Stimulated activated CD8-positive, alpha-beta memory T cell treated with anti-CD3 and anti-CD28 coated beads, Interleukin-2, amount 100 ng/mL, for 1 hour (primary cell): ENCODE results near the gene PODXL.
"Not testable (repeated sequence)": the region's sequence is repeated elsewhere in the genome, so short reads cannot be mapped to it uniquely, and the experiment has no call there.

ENCODE experiments used
- DNase-seq, 2 donors: peaks; one replicate each; pipeline ENCODE4 v3.0.0-alpha.2; 2020; ENCODE audit warnings: low read depth in 2 of 2

The PODXL gene

DNA sequence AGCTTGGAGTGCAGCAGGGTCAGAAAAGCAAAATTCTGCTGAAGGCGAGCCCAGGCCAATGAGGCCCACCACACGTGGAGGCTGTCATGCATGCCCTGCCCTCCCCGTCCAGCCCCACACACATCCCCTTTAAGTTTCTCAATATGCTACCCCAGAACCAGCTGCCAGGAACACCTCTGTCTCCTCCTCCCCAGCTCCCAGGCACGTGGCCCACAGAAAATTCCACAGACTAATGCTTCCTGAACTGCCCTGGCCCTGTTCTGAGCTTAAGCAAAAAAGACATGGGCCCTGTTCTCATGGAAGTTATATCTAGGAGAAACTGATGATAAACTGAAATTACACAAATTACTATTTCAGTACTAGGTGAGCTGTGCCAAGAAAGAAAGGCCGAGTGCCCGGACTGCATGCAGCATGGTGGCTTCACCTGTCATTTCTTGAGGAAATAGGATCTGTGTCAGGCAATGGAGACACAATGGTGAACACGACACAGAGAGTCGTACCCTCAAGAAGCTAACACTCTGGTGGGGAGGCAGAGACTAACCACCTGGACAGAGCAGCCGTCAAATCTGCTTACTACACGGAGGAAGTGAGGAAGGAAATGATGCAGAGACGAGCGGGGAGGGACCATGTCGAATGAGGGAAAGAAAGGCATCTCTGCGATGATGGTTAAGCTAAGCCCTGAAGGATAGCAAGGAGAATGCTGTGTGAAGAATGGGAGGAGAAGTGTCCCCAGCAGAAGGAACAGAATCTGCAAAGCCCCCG, 44.5 kb downstream of the PODXL start:
- no peak for DNase-seq

DNA sequence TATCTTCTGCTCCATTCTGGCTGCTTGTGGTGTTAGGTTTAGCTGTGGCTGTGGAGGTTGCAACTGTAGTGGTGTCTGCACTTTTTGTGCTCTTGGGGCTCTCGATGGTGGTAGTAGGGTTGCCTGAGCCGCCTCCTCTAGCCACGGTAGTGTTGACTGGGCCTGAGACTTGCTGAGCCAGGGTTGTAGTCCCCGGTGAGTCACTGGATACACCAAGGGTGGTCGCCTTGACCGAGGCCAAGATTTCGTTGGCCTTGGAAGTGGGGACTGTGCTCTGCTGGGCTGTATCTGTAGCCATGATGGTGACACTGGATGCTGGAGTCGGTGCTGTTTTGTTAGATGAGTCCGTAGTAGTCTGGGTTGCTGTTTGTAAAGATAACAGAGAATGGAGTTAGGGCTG, 45.4 kb downstream of the PODXL start:
- no peak for DNase-seq

DNA sequence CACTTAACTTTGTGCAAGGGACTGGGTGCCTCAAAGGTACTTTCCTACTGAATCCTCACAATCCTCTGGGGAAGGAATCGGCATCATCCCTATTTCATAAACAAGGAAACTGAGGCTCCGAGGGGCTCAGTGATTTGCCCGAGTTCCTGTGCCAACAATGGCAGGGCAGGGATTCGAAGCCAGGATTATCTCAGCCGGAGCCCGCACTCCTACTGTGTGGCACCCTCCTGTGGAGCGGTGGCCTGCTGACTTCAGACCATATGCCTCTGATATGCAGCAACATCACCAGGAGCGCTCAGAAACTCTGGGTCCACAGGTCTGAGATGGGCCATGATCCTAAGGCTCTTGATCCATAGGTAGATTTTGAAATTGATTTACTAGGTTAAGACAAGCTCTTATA, 46.6 kb downstream of the PODXL start:
- no peak for DNase-seq

DNA sequence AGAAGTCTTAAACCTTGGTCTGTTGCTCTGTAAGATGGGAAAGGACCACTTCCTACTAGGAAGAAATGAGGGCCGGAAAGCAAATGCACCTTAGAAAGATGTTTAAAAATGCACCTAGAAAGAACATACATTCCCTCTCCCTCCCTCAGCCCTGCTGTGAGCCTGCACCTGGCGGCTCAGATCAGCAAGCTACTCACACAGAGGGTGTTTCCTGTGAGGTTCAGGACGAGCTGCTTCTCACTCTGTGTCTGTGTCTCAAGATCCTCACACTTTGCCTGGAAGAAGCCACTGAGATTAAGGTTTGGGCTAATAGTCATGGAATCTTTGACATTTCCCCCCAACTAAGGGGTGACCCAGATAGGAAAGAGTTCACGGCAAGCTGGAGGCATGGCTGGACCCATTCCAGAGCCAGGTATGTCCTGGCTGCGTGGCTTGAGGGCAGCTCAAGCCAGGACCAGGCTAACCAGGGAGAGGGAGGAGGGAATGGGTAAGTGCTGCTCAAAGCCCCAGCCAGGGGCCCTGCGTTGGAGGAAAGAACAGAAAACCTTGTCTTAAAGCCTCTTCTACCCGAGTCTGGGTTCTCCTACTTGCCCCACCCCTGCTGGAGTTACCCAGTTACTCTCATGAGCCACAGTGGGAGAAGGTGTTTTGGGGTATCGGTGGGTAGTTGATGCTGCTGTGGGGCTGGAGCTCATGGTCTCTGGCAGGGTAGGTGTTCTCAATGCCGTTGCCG, 47.5 kb downstream of the PODXL start:
- no peak for DNase-seq

DNA sequence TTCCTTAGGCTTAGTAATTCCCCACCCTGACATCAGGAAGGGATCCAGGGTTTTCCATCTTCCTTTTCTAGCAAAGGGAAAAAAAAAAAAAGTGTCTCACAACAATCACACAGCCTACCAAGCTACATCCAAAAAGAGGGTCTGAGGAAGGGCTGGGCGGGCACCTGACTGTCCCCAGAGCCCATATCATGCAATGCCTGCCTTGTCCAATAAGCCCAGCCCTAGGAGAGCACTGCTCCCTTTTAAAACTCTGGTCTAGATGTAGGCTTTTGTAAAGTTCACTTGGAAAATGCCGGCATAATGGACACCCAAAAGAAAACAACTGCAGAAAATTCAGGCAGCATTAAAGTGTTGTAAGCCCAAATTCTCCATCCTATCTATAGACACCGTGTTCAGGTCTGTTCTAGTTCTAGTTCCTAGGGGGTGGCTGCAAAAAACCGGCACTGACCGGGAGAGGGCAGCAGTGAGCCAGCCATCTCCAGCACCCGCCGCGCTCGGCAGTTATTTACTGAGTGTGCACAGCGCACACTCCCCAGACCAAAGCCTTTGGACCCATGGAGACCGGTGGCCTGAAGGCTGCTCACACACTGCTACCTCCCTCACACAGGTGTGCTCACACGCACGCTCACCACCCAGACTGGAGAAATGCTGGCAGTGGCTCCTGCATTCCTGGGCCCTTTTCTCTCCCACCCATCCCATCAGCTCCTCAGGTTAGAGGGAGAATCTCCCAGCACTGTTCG, 48.7 kb downstream of the PODXL start:
- DNase-seq, result peak; percentile 53 to 69

DNA sequence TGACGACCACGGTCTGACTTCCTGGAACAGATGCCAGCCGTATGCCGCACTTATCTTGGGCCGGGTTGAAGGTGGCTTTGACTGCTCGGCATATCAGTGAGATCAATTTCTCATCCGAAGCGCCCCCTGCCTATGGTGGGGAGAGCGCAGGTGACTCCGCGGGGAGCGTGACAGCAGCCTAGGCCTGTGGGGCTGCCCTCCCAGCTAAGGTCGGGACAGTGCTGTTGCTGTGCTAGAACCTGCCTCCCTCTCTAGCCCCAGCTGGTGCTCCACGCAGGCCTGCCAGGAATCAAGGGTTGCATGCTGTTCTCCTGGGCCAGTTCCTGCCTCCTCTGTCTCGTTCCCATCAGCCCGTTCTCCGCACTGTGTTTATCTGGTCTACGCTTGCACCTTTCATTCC, 49.8 kb downstream of the PODXL start:
- no peak for DNase-seq

DNA sequence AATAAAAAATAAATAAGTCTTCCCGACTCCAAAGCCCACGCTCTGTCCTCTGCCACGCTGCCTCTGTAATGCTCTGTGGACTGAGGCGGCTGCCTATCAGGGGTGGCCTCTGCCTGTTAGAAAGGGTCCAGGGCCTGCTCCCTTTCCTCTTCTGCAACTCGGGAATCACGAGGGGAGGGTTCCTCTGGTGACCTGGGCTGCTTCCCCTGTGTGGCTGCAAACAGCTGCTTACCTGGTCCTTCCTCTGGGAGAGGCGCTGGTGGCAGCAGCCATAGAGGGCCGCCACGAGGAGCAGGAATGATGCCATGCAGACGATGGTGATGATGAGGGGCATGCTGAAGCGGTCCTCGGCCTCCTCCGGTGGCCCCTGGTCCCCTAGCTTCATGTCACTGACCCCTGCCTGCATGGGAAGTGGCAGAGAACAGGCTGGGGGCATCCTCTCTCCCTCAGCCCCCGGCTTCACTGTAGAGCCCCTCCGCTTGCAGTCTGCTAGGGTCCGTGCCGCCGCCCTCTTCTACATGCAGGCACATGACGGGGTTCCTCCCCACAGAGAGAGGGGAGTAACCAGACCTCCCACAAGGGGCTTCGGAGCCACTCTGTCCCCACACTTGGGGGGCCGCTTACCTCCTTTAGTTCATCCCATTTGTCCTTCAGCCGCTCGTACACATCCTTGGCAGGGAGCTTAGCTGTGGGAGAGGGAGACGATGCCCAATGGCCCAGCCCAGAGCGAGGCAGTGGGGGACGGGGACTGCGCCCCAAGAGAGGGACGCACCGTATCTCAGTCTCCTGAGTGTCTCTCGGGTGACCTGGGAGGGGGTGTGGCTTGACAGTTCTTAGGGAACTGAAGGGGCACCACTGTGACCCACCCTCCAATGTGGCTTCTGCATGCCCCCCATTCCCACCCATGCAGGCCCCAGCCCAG, 50.5 kb downstream of the PODXL start:
- DNase-seq, result no peak

DNA sequence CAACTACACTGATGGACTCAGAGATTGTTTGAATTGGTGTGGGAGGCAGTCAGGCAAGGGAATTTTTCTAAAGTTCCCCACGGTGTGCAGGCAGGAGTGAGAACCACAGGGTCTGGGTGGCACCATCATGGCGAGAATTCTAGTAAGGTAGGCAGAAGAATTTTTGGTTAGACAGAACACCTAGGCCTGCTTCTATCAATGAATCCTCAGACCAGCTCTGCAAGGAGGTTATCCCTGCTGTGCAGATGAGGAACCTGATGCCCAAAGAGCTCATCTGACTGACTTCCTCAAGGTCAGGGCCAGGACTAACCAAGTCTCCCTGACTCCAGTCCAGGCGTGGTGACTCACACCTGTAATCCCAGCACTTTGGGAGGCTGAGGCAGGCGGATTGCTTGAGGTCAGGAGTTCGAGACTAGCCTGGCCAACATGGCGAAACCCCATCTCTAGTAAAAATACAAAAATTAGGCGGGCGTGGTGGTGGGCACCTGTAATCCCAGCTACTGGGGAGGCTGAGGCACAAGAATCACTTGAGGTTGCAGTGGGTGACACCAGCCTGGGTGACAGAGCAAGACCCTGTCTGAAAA, 51.3 kb downstream of the PODXL start:
- not testable (repeated sequence) for DNase-seq

DNA sequence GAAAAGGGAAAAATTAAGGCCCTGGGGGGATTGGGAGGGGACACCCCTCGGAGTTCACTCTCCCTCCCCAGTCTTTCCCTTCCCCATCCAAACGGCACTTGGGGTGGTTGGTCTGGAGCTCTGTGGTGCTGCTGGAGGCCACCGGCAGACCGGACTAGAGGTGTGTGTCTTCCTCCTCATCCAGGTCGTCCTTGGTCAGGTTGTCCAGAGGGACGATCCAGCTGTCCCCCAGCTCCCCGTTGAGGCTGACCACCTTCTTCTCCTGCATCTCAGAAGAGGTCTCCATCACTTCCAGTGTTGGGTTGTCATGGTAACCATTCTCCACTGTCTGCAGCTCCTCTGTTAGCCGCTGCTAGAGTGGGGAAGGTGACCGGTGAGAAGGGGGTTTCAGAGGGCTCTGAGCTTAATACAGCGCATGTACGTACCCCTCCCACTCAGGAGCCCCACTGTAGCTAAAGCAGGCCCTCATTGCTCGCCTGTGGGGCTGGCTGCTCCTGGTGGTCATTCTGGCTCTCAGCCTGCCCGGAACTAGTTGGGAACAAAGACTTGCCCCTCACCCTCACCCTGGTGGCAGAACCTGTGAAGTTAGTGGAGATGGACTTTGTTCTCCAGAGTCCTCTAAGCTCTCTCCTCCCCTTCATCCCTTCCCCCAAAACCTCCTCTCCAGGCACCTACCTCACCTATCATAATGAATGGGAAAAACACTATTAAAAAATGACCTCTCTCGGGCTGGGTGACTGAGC, 52.1 kb downstream of the PODXL start:
- DNase-seq, result no peak

DNA sequence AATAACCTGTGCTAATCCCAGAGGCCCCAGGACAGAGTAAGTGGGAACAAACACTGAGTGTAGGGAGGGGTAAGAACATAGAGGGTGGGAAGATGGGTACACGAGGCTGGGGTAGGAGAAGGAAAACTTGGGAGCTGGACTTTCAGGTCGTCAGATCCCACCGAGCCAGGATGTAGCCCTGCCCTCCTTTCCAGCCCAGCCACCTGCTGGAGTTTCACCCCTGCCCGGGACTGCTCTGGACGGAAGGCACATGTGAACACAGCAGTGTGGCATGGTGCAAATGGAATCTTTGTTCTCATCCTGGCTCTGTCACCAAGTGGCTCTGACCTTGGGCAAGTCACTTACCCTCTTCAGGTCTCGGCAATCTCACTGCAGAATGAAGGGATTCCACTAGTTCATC, 52.8 kb downstream of the PODXL start:
- DNase-seq, result no peak

DNA sequence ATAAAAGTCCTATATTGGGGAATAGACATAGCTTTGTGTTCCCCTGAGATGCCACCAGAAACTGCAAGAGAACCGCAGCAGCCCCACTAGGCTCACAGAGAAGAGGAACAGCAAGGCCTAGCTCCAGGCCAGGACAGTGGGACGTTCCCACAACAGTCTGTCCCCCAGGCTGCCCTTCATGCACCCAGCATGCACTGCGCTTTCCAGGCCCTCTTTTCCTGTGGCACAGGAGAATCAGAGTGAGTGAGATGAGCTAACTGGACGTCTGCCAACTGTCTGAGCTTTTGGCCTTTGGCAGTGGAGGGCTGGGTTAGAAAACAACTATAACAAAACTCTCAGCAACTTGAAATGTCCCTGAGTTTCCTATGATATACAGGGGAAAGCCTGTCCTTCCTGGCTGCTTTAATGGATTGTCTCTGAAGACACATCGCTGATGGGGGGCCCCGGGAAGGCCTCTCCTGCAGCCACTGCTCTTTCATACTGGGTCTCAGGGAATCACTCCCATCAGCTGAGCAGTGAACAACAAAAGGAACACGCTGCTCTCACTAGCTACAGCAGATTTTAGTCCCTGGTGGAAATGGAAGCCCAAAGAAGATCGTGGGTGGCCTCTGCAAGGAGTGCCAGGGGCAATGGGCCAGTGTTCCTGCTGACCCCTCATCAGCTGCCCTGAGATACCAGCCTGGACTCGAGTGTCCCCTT, 53.5 kb downstream of the PODXL start:
- no peak for DNase-seq

DNA sequence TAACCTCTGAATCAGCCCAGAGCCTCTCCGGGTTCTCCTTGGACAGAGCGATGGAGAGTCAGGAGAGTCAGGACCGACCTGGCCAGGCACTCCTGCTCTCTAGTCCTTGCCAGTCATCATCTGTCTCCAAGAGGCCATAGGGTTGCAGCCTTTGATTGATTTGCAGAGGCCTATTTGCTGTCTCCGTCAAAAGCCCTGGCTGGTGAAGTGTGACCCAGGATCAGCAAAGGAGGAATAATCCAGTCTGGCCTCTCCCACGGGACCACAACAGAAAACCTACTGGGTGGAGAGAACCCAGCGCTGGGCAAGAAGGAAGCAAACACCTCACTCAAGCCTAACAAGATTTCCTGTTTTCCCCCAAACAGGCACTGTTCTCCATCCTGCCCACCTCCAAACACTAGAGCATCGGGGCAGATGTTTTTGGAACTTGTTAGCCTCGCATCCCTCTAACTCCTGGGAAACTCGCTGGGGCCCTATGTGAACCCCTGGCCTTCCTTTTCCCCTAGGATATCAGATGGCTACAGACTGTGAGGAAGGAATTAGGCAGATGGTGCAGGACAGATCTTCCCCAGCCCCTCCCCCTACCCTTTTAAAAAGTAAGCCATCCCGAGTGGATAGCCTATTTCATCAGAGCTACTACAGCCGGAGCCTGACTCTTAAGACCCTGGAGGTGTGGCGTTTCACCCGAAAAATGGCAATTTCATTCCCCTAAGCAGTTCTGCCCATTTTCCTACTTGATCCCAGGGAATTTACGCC, 54.3 kb downstream of the PODXL start:
- DNase-seq, result no peak

DNA sequence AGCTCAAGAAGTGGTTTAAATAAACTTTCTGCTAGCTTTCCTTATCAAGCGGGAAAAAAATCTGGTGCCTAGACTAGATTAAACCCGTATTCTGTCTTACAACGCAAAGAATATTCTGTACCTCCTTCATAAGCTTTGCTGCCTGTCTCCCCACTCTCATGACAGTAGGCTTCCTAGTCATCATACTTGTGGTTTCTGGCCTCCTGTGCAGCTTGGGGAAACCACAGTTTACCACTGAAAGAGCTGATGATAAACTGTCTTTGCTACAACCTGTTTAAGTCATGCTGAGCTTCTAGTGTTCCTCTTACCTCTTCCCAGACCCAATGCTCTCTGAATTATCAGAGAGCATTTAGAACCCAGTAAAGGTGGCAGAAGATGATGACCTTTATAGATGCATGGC, 55.0 kb downstream of the PODXL start:
- DNase-seq, result peak; percentile 13 to 29

DNA sequence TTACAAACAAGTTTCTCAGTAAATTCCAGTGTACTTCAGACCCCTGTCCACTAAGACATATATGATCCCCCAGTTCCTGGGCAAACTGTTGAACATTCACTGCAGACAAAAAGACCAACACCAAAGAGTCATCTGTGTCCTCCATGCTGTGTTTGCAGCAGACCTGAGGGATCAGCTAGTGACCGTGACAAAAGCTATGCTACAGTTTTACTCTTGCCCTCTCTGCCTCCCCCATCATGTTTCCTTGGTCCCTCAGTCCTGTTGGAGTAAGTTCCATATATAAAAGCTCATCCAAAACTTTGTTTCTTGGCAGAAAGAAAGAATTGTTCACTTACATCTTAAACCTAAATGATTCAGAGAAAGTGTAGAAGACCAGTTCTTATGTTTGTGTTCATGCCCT, 56.1 kb downstream of the PODXL start:
- no peak for DNase-seq

DNA sequence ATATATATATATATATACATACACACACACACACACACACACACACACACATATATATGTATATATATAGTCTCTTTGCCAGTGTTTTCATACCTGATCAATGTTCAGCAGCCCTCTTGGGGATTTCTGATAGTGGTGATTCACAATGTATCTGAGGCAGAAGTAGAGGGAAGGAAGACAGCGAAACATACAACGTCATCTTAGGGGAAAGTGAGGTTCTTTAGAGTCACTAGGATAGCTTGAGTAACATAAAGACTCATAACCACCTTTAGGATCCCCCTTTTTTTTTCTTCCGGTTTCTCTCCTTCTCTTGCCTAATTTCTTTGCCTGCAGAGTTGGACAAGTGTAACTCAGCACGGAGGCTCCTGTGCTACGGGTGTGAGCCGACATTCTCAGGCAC, 56.6 kb downstream of the PODXL start:
- no peak for DNase-seq

DNA sequence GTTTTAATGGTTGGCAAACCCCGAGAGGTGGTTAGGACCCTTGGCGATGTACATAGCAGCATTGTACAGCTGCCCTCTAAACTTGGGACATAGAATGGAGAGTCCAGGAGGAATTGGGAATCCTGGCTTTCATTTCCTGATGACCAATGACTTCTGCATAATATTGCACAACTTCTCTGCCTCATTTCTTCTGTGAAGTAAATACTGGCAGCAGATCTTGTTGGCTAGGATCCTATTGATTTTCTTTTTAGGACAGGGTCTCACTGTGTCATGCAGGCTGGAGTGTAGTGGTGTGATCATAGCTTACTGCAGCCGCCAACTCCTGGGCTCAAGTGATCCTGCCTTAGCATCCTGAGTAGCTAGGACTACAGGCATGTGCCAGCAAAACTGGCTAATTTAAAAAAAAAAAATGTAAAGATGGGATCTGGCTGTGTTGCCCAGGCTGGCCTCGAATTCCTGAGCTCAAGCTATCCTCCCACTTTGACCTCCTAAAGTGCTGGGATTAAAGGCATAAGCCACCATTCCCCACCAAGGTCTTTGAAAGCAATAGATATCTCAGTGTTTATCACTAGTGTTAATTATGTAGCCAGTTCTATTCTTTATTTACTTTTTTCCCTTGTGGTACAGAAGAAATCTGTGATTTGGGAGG, 58.1 kb downstream of the PODXL start:
- DNase-seq, result no peak

DNA sequence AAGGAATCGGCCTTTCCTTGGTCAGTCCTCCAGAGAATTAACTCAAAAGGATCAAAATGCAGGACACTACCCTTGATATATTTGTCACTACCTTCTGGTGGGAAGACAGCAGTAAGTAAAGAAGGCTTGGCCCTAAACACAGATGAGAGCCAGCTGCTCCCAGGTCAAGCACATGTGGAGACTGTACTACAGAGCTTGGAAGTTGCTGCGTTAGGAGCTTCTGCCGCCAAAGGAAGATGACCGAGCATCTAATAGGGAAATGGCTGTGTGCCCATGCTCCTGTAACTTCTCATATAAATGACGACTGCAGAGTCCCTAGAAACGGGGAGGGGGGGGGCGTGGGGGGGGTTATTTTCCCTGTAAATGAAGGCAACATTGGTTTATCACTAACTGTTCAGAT, 59.0 kb downstream of the PODXL start:
- DNase-seq, result no peak

DNA sequence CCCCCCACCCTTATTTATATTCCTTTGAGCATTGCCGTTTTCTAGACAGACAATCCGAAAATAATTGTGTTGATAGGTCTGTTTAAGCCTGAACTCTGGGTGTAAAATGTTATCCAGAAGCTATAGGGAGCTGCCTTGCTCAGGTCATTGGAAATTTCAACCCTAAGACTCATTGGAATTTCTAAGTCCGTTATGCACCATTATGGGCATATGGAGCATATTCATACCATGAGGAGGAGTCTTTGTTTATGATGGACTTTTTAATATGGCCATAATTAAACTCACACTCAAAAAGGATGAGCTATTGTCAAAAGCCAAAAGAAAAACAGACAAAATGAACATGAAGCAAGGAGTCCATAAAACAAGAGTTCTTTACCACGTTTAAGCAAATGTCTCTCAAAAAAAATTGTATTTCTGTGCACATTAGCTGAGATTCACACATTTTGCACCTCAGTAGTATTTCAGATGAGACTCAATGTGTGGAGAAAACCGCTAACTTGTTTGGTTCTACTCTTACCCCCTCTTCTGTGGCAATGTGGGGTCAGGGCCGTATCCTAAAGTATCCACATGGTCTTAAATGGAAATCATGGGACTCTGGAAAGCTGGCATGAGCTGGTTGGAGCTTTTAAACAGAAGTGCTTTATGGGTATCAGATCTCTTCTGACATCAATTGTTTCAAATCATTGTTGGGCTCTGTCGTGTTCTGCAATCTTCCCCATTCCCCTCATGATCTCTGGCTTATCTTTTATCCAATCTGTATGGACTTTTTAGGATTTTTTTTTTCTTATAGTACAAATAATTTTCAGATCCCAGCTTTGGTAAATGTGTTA, 60.5 kb downstream of the PODXL start:
- DNase-seq, result no peak
